AG04449 (cell line): ENCODE results near the gene FKBP9.

Experiments used
- CTCF ChIA-PET: fragments of 350-600 bp; formaldehyde crosslinking; extraction: SDS; loops from one replicate; lab custom pipeline; 2021; ENCODE audit warnings: antibody characterized with exemption; lab: Yijun Ruan, JAX
- POLR2A ChIA-PET: fragments of 400-600, 350-600 bp; formaldehyde crosslinking; extraction: SDS; loops from one replicate; lab custom pipeline; 2020; ENCODE audit warnings: antibody characterized with exemption, inconsistent platforms; lab: Yijun Ruan, JAX
- DNase-seq: peaks from one replicate; pipeline ENCODE4 v3.0.0-alpha.2; 2010; ENCODE audit warnings: low read depth, low spot score
- H3K4me3 ChIP-seq: 2 replicates; pipeline ENCODE4 v1.5.1; 2011; ENCODE audit warnings: low read depth, mild to moderate bottlenecking, control low read depth, low read length
- TF ChIP-seq, protein P1 (sequence below): IDR thresholded peaks from one replicate; pipeline ENCODE4 v1.5.1; 2011; ENCODE audit warnings: mild to moderate bottlenecking, moderate library complexity, low read length, control low read depth, inconsistent platforms; ENCODE audit not compliant: insufficient read depth; ENCODE audit errors: missing control alignments

FKBP9 gene

DNA sequence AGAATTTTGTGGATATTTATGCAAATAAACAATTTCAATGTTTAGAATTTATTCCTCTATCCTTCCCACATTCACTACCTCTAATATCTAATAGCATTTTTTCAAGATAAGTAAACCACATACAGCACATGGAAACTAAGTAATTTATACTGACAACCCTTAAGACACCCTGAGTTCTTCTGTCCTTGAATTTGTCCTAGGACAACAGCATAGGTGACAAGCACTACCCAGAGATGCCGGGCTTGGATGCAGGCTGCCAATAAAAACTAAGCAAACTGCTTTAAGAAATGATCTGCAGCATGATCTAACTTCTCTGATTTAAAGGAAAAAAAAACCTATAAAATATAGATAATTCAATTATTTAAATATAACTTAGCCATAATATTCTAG, 82.7 kb downstream of the FKBP9 start:
- ChIA-PET CTCF (interaction anchor here (1.6 to 2.6 kb wide), 3 partner anchors 9 to 194 kb away, joined by 5 to 16 read pairs (median 5); no protein-coding TSS in a partner anchor), POLR2A (no interaction called here)
- DNase-seq: no peak
- peak overlapping the region; percentile 4; the same call in 1 of the 2 replicates for H3K4me3 ChIP-seq
- TF ChIP-seq, protein P1, sequence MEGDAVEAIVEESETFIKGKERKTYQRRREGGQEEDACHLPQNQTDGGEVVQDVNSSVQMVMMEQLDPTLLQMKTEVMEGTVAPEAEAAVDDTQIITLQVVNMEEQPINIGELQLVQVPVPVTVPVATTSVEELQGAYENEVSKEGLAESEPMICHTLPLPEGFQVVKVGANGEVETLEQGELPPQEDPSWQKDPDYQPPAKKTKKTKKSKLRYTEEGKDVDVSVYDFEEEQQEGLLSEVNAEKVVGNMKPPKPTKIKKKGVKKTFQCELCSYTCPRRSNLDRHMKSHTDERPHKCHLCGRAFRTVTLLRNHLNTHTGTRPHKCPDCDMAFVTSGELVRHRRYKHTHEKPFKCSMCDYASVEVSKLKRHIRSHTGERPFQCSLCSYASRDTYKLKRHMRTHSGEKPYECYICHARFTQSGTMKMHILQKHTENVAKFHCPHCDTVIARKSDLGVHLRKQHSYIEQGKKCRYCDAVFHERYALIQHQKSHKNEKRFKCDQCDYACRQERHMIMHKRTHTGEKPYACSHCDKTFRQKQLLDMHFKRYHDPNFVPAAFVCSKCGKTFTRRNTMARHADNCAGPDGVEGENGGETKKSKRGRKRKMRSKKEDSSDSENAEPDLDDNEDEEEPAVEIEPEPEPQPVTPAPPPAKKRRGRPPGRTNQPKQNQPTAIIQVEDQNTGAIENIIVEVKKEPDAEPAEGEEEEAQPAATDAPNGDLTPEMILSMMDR: no peak

DNA sequence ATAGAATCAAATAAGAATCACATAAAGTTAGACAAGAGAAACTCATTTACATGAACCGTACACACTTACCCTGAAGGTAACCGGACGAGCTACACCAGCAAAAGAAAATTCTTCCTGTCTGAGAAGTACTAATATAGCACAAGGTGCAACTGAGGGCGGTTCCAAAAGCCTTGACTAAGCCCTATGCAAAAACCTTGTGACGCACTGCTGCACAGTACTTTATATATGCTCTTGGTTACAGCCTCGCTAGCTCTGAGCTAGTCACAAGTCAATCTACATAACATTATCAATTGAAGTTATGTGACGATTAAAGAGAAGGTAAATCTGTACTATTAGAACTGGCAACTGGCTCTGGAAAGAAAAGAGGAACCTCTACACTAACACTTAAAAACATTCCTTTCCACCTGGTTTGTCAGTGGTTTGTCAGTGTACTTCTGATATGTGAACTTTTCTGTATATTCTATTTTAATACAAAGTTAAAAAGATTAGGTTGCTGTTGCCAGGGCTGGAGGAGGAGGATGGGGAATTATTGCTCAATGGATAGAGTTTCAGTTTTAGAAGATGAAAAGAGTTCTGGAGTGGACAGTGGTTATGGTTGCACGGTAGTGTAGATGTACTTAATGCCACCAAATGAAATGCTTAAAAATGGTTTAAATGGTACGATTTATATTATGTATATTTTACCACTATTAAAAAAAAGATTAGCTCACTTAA, 83.7 kb downstream of the FKBP9 start:
- CTCF ChIA-PET: interaction anchor here (0.6 to 2.6 kb wide), 5 partner anchors 8 to 195 kb away, joined by 3 to 16 read pairs (median 5); no protein-coding TSS in a partner anchor
- no peak overlapping the region for H3K4me3 ChIP-seq
- POLR2A ChIA-PET: interaction anchor here (0.6 kb wide), 1 partner anchor 103 kb away, joined by 3 read pairs; no protein-coding TSS in a partner anchor
- TF ChIP-seq, protein P1: no peak
- no peak for DNase-seq

DNA sequence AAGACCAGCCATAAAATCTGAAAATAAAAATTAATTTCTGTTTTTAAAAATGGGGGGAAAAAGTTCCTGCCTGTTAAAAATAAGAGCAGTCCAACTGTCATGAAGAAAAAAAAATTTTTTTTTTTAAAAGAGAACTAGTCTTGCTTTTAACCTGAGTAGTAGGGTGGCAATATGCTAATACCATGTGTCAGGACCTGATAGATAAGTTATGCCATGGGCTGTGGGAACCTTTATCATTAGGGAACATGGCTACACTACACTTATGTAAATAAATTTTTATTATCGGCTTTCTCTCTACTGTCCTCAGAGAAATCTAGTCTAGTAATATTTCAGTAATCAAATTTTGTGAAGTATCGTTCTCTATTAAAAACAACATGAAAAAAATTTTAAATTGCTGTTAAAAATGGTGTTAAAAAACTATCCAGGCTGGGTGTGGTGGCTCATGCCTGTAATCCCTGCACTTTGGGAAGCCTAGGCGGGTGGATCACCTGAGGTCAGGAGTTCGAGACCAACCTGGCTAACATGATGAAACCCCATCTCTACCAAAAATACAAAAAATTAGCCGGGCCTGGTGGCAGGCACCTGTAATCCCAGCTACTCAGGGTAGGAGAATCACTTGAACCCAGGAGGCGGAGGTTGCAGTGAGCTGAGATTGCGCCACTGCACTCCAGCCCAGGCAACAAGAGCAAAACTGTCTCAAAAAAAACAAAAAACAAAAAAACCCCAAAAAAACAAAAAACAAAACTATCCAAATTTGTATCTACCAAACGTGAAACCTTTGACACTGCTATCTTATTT, 84.6 kb downstream of the FKBP9 start:
- no peak overlapping the region for H3K4me3 ChIP-seq
- DNase-seq: no peak
- POLR2A ChIA-PET: no interaction called here
- TF ChIP-seq, protein P1: no peak
- CTCF ChIA-PET: no interaction called here

DNA sequence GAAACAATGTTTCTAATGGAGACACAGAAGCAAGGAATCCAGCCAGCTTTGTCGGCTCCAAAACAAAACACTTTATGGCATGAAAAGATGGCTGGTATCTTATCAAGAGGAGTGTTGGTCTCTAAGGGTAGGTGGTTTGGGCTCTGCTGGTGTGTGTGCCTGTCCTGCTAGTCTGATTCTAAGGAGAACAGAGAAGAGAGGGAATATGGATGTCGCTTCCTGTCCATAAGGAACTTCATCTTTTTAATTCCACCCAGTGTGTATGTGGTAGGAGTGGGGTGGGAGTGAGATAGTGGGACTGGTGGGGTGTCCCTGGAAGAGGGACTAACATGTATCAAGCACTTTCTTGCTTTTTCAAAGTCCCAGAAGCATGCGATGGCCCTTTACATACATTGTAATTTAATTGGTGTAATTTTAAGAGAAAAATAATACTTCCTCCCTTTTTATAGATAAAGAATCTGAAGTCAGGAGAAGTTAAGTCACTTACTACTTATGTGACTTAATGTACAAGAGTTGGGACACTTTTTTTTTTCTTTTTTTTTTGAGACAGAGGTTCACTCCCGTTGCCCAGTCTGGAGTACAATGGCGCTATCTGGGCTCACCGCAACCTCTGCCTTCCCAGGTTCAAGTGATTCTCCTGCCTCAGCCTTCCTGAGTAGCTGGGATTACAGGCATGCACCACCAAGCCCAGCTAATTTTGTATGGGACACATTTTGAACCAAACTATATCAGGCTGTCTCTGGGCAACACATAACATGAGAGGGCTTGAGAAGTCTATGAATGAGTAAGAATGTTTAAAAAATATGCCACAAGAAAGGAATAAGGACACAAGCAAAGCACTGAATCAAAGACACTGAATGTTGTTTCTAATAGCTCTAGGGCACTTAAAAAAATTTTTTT, 86.5 kb downstream of the FKBP9 start:
- H3K4me3 ChIP-seq: no peak overlapping the region
- TF ChIP-seq, protein P1: no peak
- ChIA-PET POLR2A (no interaction called here), CTCF (interaction anchor here (0.8 to 2.2 kb wide), 5 partner anchors 11 to 198 kb away, joined by 3 to 5 read pairs (median 3); partner anchors contain the start of genes NT5C3A and RP9)
- no peak for DNase-seq

DNA sequence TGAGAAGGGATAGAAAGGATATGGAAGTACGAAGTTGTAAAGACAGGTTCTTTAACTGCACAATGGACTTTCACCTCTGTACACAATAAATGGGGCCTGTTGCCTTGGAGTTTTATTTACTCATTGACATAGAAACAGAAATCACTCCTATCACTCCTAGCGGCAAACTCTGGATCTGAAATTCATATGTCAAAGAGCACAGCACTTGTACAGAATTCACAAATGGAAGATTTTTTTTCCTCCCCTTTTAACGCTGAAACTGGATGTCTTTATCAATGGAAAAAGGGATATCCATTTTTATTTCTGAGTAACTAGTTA, 87.1 kb downstream of the FKBP9 start:
- no peak for DNase-seq
- TF ChIP-seq, protein P1: no peak
- ChIA-PET CTCF (interaction anchor here (0.8 to 2.2 kb wide), 4 partner anchors 10 to 198 kb away, joined by 3 to 5 read pairs (median 3); partner anchors contain the start of gene NT5C3A), POLR2A (no interaction called here)
- no peak overlapping the region for H3K4me3 ChIP-seq
